GM19099 (cell line): ENCODE results near the gene GPR35.

Experiments used
- POLR2A ChIP-seq: IDR thresholded peaks from 3 replicates; pipeline ENCODE4 v1.6.1; 2011; ENCODE audit warnings: low read depth; ENCODE audit not compliant: insufficient read length; ENCODE audit errors: extremely low read depth

The GPR35 gene

DNA sequence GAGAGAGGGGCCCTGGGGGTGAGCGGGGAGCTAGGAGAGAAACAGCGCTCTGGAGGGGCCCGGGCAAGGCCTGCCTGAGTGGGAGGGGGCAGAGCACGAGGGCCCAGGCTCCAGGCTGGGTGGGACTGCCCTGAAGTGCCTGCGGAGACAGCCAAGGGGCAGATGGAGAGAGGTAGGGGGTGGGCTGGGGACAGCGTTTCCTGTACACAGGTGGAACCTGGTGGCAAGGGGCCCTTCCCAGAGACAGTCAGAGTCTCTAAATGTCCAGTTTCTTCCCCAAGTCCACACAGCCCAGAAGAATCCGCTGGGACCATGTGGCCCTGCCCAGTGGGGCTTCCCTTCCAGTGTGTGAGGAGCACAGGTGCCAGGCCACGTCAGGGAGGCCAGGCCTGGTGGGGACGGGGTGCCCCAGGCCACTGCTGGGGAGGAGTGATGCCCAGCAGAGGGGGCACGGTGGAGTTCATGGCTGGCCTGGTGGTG lies 1.7 kb upstream of the GPR35 start:
- TF ChIP-seq POLR2A: no peak

DNA sequence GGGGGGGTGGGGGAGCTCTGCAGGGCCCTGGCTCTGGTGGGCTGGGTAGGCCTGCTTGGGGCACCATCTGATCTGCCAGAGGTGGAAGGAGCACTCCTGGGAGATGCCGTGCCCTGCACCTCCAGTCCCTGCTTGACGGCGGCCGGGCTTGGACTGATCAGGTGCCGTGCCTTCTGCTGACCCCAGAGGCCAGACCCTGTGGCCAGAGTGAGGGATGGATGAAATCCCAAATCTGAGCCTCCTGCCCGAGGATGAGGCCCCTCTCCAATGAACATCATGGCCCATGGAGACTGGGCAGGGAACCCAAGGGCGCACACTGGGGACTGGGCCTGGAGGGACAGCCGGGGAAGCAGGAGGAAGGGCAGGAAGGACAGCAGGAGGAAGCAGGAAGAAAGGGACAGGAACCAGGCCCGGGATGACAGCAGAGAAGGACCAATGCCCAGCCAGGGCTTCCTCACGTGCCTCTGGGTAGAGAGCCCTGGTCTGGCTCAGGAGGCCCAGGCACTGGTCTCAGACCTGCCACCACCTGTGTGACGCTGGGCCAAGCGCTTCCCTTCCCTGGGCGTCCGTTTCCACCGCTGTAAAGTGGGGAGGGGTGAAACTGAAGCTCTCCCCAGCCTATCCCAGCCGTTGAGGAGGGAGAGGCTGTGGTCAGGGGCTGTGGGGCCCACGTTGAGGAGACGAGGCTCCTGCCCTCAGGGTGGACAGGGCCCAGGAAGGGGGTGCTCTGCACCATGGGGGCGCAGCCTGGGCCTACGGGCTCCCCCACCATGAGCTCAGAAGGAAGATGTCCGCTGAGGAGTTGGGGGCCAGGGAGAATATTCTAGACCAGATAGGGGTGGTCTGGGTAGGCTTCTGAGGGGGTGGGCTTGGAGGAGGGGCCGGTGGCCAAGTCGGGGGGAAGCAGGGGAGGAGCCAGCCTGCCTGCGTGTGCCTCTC lies 1.0 kb upstream of the GPR35 start:
- no peak for TF ChIP-seq POLR2A

DNA sequence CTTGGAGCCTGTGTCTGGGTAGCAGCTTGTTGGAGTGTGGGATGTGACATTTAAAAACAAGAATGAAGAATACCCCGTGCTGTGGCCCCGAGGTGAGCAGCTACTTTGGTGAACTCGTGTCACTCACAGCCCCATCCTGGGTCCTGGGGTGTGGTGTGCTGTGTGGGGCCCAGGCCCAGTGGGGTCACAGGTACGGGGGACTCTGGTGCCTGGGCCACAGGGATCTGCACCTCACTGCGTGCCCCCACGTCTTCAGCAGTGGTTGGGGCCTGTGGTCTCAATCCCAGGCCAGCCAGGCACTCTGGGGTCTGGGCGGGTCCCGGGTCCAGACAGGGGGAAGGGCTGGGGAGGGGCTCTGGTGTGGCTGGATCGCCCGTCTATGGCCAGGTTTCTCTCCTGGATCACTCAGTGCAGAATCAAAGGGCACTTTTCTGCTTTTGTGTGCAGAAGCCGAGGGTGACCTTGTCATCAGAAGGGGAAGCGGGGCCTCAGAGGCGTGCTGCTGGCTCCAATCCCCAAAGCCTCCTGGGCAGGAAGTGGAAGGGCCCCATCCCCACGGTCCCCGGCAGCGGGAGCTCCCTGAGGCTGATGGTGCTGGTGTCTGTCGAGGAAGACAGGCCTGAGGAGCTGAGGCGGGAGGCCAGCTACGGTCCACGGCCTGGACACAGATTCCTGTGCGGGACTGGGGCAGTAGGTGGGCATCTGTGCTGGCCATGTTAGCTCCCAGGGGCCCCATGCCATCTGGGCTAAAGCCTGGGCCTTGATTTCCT lies 1.4 kb downstream of the GPR35 start:
- no peak for TF ChIP-seq POLR2A

DNA sequence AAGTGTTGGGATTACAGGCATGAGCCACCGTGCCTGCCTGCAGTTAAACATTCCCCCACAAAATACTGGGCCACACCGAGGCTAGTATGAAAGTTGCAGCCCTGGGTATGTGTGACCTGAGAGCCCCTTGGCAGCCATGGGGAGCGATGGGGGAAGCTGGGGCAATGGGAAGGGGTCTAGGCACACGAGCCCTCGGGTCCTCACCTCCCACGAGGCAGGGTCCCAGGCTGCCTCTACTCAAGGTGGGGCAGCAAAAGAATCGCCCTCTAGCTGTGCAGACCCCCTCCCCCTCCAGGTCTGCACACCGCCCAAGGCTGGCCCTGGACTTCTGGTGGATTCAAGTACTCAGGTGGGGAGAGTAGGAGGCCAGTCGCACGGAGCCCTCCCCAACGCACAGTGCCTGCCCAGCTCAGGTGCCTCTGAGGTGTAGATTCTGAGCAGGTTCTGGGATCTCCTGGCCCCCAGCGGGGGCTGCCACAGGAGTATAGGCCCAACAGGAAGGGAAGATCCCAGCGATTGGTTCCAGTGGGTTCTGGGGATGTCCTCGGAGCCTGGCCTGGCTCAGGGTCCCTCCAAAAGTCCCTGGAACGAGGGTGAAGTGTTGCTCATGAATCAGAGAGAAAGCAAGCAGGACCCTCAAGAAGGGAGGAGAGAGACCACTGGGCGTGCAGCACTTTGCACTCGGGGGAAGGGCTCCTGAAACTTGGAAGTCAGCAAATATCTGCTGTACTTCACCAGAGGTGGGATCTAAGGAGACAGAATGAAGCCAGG lies 2.6 kb downstream of the GPR35 start:
- TF ChIP-seq POLR2A: no peak

- no peak for TF ChIP-seq POLR2A
These were observed 3.2 kb downstream of the GPR35 start for GRCh38 chr2:240628507-240628807.

- TF ChIP-seq POLR2A: no peak
These were observed 3.7 kb downstream of the GPR35 start for GRCh38 chr2:240628808-240629618.

DNA sequence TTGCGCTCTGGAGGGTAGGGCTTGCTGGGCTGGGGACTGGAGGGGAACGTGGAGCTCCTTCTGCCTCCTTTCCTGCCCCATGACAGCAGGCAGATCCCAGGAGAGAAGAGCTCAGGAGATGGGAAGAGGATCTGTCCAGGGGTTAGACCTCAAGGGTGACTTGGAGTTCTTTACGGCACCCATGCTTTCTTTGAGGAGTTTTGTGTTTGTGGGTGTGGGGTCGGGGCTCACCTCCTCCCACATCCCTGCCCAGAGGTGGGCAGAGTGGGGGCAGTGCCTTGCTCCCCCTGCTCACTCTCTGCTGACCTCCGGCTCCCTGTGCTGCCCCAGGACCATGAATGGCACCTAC lies 4.3 kb downstream of the GPR35 start:
- TF ChIP-seq POLR2A: no peak

- no peak for TF ChIP-seq POLR2A
These were observed 4.9 kb downstream of the GPR35 start for GRCh38 chr2:240629968-240630770.

DNA sequence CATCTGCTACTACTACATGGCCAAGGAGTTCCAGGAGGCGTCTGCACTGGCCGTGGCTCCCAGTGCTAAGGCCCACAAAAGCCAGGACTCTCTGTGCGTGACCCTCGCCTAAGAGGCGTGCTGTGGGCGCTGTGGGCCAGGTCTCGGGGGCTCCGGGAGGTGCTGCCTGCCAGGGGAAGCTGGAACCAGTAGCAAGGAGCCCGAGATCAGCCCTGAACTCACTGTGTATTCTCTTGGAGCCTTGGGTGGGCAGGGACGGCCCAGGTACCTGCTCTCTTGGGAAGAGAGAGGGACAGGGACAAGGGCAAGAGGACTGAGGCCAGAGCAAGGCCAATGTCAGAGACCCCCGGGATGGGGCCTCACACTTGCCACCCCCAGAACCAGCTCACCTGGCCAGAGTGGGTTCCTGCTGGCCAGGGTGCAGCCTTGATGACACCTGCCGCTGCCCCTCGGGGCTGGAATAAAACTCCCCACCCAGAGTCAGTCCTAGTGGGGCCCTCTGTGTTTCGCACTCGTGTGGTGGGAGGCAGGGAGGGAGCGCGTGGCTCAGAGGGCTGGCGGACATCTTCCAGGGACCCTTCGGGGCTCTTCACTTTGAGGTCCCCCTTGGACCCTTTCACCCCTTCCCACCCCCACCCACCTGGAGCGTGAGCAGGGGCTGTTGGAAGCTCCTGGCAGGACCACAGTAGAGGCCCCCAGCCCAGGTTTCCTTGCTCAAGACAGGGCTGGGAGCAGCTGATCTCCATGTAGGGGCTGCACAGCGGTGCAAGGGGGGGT lies 5.7 kb downstream of the GPR35 start:
- no peak for TF ChIP-seq POLR2A

DNA sequence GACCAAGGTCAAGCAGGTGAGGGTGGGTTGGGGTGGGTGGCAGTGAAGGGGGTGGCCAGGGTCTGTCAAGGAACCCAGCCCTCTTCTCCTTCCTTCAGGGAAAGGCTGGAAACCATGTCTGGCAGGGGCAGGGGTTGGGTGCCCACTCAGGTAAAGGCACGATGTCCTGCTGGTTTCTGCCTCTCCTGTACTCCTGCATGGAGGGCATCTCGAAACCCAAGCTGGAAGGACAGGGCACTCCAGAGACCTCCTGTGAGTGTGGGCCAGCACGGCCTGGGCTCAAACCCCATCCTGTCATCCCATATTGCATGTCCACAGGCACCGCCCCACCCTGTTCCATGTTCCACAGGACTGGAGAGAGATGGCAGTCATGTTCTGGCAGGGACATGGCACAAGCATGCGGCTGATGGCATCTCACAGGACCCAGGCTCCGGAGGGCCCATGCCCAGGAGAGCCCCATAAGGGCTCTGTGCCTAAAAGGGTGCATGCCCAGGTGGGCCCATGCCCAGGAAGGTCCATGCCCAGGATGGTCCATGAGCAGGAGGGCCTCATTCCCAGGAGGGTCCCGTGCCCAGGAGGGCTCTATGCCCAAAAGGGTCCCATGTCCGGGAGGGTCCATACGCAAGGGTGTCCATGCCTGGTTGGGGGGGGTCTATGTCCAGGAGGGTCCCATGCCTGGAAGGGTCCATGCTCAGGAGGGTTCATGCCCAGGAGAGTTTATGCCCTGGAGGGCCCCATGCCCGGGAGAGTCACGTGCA lies 6.4 kb downstream of the GPR35 start:
- TF ChIP-seq POLR2A: no peak

GRCh38 chr2:240632306-240632721 lies 7.0 kb downstream of the GPR35 start:
- TF ChIP-seq POLR2A: no peak
